K562 (cell line): ENCODE data around the gene HBQ1. TPM values are rescaled to one million over a fixed set of nuclear protein-coding genes. Genes with fewer than 3 reads are reported as not detected.

Source experiments
- ATAC-seq: fragments of 200-7000 bp; cut with Tn5 transposase; 3 replicates; pipeline ENCODE4 v1.9.1; 2020; ENCODE audit warnings: moderate library complexity
- BruUV-seq: library from RNA; stranded (reverse); fragments of 400-500 nt; replicated peaks from 2 replicates; lab custom pipeline; 2021; lab: Mats Ljungman, UMichigan
- CTCF ChIA-PET: fragments of 300-600 bp; formaldehyde crosslinking; extraction: SDS; loops from one replicate; lab custom pipeline; 2021; ENCODE audit warnings: low intra/inter-chr PET ratio; lab: Yijun Ruan, JAX
- POLR2A ChIA-PET: fragments of 300-600, 350-650 bp; sonication (Branson Sonifier 250); formaldehyde crosslinking; extraction: SDS; loops from one replicate; lab custom pipeline; 2021; ENCODE audit warnings: antibody characterized with exemption, inconsistent platforms; lab: Yijun Ruan, JAX
- DNase-seq, 4 experiments: peaks; one replicate each; pipeline versions ENCODE4 v3.0.0 to v3.0.0-alpha.2; 2011 to 2018; ENCODE audit warnings: low spot score in 3 of 4, mixed read lengths in 3 of 4; ENCODE audit errors: extremely low read depth in 1 of 4
- FAIRE-seq: peaks from 2 replicates; lab custom pipeline; 2011; peaks lifted over from hg19 to GRCh38; lab: Jason Lieb, UNC
- H2AFZ ChIP-seq: 2 replicates; pipeline ENCODE4 v1.6.0; 2011; ENCODE audit warnings: low read depth, low read length, control low read depth, inconsistent platforms
- H3K27ac ChIP-seq: fragments of 200-600 bp; 3 replicates; pipeline ENCODE4 v1.8.0; 2011; ENCODE audit warnings: low read depth, mild to moderate bottlenecking, control low read depth, inconsistent platforms, low read length, moderate library complexity, mixed read lengths; ENCODE audit errors: extremely low read depth
- H3K27me3 ChIP-seq, 2 experiments: fragments of 300-600 bp in 1 of 2; 2 replicates in 1 of 2; 3 replicates in 1 of 2; pipeline versions ENCODE4 v1.6.0 to v1.8.0; 2011; ENCODE audit warnings: inconsistent platforms in 2 of 2, low read length in 2 of 2, mild to moderate bottlenecking in 1 of 2, mixed read lengths in 1 of 2, moderate library complexity in 1 of 2; ENCODE audit not compliant: control insufficient read depth in 2 of 2, insufficient read depth in 2 of 2
- H3K36me3 ChIP-seq: fragments of 300-600 bp; 3 replicates; pipeline ENCODE4 v1.8.0; 2011; ENCODE audit warnings: mild to moderate bottlenecking, low read length, inconsistent platforms; ENCODE audit not compliant: control insufficient read depth, insufficient read depth
- H3K4me1 ChIP-seq, 2 experiments: fragments of 200-600 bp in 1 of 2; replicated peaks in 1 of 2; 2 replicates in 1 of 2; 3 replicates in 1 of 2; pipeline versions ENCODE4 v1.5.1 to v1.8.0; 2011; ENCODE audit warnings: inconsistent platforms in 2 of 2, low read length in 2 of 2, mild to moderate bottlenecking in 1 of 2, mixed read lengths in 1 of 2, moderate library complexity in 1 of 2; ENCODE audit not compliant: control insufficient read depth in 2 of 2, insufficient read depth in 2 of 2
- H3K4me2 ChIP-seq: 2 replicates; pipeline ENCODE4 v1.6.1; 2011; ENCODE audit warnings: low read length, control low read depth, inconsistent platforms, mixed read lengths; ENCODE audit not compliant: insufficient read depth
- H3K4me3 ChIP-seq: fragments of 200-600 bp; sonication (generic), shearing (Covaris generic); 2 replicates; pipeline ENCODE4 v1.5.1; 2016; ENCODE audit warnings: control low read depth, inconsistent platforms
- H3K79me2 ChIP-seq: fragments of 200-600 bp; 3 replicates; pipeline ENCODE4 v1.8.0; 2011; ENCODE audit warnings: low read length, inconsistent platforms; ENCODE audit not compliant: control insufficient read depth, insufficient read depth
- H3K9ac ChIP-seq, 2 experiments: 2 replicates each; pipeline versions ENCODE4 v1.6.0 to v1.6.1; 2011; ENCODE audit warnings: low read depth in 2 of 2, low read length in 2 of 2, control low read depth in 1 of 2, inconsistent platforms in 1 of 2, mild to moderate bottlenecking in 1 of 2, mixed read lengths in 1 of 2; ENCODE audit not compliant: insufficient read depth in 1 of 2
- H3K9me1 ChIP-seq: one replicate; pipeline ENCODE4 v1.6.0; 2011; ENCODE audit warnings: inconsistent platforms, mild to moderate bottlenecking, low read length, moderate library complexity; ENCODE audit not compliant: control insufficient read depth, insufficient read depth
- H3K9me3 ChIP-seq: replicated peaks from 2 replicates; pipeline ENCODE4 v1.5.1; 2011; ENCODE audit warnings: low read depth, low read length, inconsistent platforms; ENCODE audit not compliant: control insufficient read depth, insufficient read depth
- H4K20me1 ChIP-seq: replicated peaks from 2 replicates; pipeline ENCODE4 v1.6.1; 2011; ENCODE audit warnings: low read length, inconsistent platforms, mixed read lengths; ENCODE audit not compliant: control insufficient read depth, insufficient read depth
- BHLHE40 ChIP-seq: IDR thresholded peaks from 2 replicates; pipeline ENCODE4 v1.6.1; 2011; ENCODE audit warnings: low read length, improper control_type of control experiment
- CEBPG ChIP-seq, 3 experiments: fragments of 200-800 bp in 1 of 3; sonication (Bioruptor generic) in 1 of 3; sonication (generic) in 1 of 3; formaldehyde crosslinking in 1 of 3; IDR thresholded peaks in 2 of 3; conservative IDR thresholded peaks in 1 of 3; 2 replicates each; pipeline versions ENCODE4 v1.6.1 to v1.8.0; 2016 to 2022; ENCODE audit warnings: missing compliant biosample characterization in 2 of 3, missing genetic modification characterization in 2 of 3, mild to moderate bottlenecking in 1 of 3, missing genetic modification reagents in 1 of 3
- CHD4 ChIP-seq: fragments of 200-600 bp; sonication (generic); IDR thresholded peaks from 3 replicates; pipeline ENCODE4 v1.6.1; 2012; ENCODE audit warnings: low read depth, mild to moderate bottlenecking, mixed read lengths, low read length, inconsistent platforms; ENCODE audit not compliant: insufficient read depth, insufficient replicate concordance, poor library complexity, severe bottlenecking
- FOSL1 ChIP-seq: fragments of 200-800 bp; sonication (Bioruptor generic); conservative IDR thresholded peaks from 2 replicates; pipeline ENCODE4 v1.6.1; 2016; ENCODE audit warnings: missing genetic modification characterization, missing compliant biosample characterization
- MYC ChIP-seq, 2 experiments: fragments of 250-450 bp in 1 of 2; sonication (Bioruptor Pico) in 1 of 2; IDR thresholded peaks; 2 replicates each; pipeline versions ENCODE4 v1.5.1 to v1.6.1; 2012 to 2021; ENCODE audit warnings: low read depth in 2 of 2, borderline replicate concordance in 1 of 2, improper control_type of control experiment in 1 of 2, low read length in 1 of 2, mild to moderate bottlenecking in 1 of 2, moderate library complexity in 1 of 2
- NCOA6 ChIP-seq: fragments of 450-650 bp; IDR thresholded peaks from 2 replicates; pipeline ENCODE4 v1.6.1; 2017; ENCODE audit warnings: mild to moderate bottlenecking
- NFIX ChIP-seq: fragments of 250-450 bp; sonication (Bioruptor Pico); IDR thresholded peaks from 2 replicates; pipeline ENCODE4 v1.4.0; 2020; ENCODE audit warnings: low read depth, mild to moderate bottlenecking, moderate library complexity
- NR2C2 ChIP-seq, 2 experiments: fragments of 200-800 bp in 1 of 2; sonication (Bioruptor generic) in 1 of 2; sonication (generic) in 1 of 2; formaldehyde crosslinking in 1 of 2; IDR thresholded peaks; 2 replicates each; pipeline versions ENCODE4 v1.6.1 to v1.8.0; 2016 to 2022; ENCODE audit warnings: mild to moderate bottlenecking in 1 of 2, missing compliant biosample characterization in 1 of 2, missing genetic modification characterization in 1 of 2, missing genetic modification reagents in 1 of 2
- POLR2B ChIP-seq: fragments of 450-650 bp; IDR thresholded peaks from 2 replicates; pipeline ENCODE4 v1.6.1; 2018; ENCODE audit warnings: low read depth; ENCODE audit not compliant: partially characterized antibody
- SMAD4 ChIP-seq: fragments of 250-450 bp; sonication (Bioruptor Pico); conservative IDR thresholded peaks from 2 replicates; pipeline ENCODE4 v1.8.0; 2021; ENCODE audit warnings: inconsistent platforms, mild to moderate bottlenecking, moderate library complexity
- SP1 ChIP-seq: sonication (generic); formaldehyde crosslinking; IDR thresholded peaks from 2 replicates; pipeline ENCODE4 v1.8.1; 2022; ENCODE audit warnings: mild to moderate bottlenecking, missing genetic modification reagents
- SREBF1 ChIP-seq: fragments of 150-350 bp; IDR thresholded peaks from 2 replicates; pipeline ENCODE4 v1.6.1; 2014; ENCODE audit warnings: antibody characterized with exemption, low read depth, low read length, borderline replicate concordance
- ZC3H11A ChIP-seq: IDR thresholded peaks from 2 replicates; pipeline ENCODE4 v1.6.1; 2012; ENCODE audit warnings: low read depth, low read length, improper control_type of control experiment
- ZNF197 ChIP-seq: fragments of 200-800 bp; sonication (Bioruptor generic); IDR thresholded peaks from 2 replicates; pipeline ENCODE4 v1.6.1; 2016; ENCODE audit warnings: low read depth, missing genetic modification characterization, missing compliant biosample characterization
- ZNF354B ChIP-seq: fragments of 250-450 bp; sonication (Bioruptor Pico); IDR thresholded peaks from 2 replicates; pipeline ENCODE4 v1.4.0; 2020
- ZNF696 ChIP-seq: fragments of 250-450 bp; sonication (Bioruptor Pico); conservative IDR thresholded peaks from 2 replicates; pipeline ENCODE4 v1.4.0; 2020; ENCODE audit warnings: mild to moderate bottlenecking, moderate library complexity
- WGBS: fragments of 100-300 bp; shearing (Covaris generic); methylation state at CpG from one replicate; pipeline ENCODE4 v1.1.6; 2016; ENCODE audit warnings: low coverage, mixed read lengths; ENCODE audit not compliant: insufficient coverage; ENCODE audit errors: missing lambda C conversion rate; 5-methylcytosine and 5-hydroxymethylcytosine counted together
- in situ Hi-C: fragments of 300-500 bp; cut with MboI; formaldehyde crosslinking; loops from 4 replicates; pipeline ENCODE4 v1.15.0; 2018; ENCODE audit warnings: inconsistent platforms, mixed read lengths
- intact Hi-C: fragments of 100-400 bp; cut with micrococcal nuclease; formaldehyde crosslinking; loops from 2 replicates; pipeline ENCODE4 v1.14.2; 2022
- polyA plus RNA-seq, 8 experiments: library from polyadenylated mRNA; depleted of rRNA in 4 of 8; stranded (reverse) in 5 of 8; unstranded in 3 of 8; fragments of >200 nt; fragmentation: Nextera tagmentation in 2 of 8; fragmentation: Illumina TruSeq in 1 of 8; extraction: Ambion mirVana in 2 of 8; extraction: Trizol in 1 of 8; gene quantifications; 2 replicates each; pipeline versions ENCODE4 v1.2.1 to v1.2.3, GENCODE V29; 2011 to 2014; ENCODE audit warnings: inconsistent platforms in 1 of 8, missing spikeins in 1 of 8
- total RNA-seq, 7 experiments: library from RNA; depleted of rRNA in 6 of 7; stranded (reverse); fragments of >200 nt in 6 of 7; fragmentation: Illumina TruSeq in 2 of 7; extraction: Trizol in 2 of 7; gene quantifications; 2 replicates each; pipeline versions ENCODE4 v1.2.1 to v1.2.3, GENCODE V29; 2011 to 2021; ENCODE audit warnings: low replicate concordance in 1 of 7
- TF ChIP-seq, protein P1 (sequence below): IDR thresholded peaks from 3 replicates; pipeline ENCODE4 v1.6.1; 2011; ENCODE audit warnings: borderline replicate concordance, mild to moderate bottlenecking, moderate library complexity; ENCODE audit not compliant: insufficient read length; ENCODE audit errors: extremely low read depth
- TF ChIP-seq, protein P2 (sequence below): sonication (generic); formaldehyde crosslinking; IDR thresholded peaks from 2 replicates; pipeline ENCODE4 v1.9.0; 2022; ENCODE audit warnings: mild to moderate bottlenecking, missing genetic modification reagents

The HBQ1 gene
- total and polyA plus RNA-seq, 9 of the 15 experiments (the other 6 are each of a cell fraction or from before 2014, with no cell fraction given), result 2.3 to 190 (median 19.8) TPM

DNA sequence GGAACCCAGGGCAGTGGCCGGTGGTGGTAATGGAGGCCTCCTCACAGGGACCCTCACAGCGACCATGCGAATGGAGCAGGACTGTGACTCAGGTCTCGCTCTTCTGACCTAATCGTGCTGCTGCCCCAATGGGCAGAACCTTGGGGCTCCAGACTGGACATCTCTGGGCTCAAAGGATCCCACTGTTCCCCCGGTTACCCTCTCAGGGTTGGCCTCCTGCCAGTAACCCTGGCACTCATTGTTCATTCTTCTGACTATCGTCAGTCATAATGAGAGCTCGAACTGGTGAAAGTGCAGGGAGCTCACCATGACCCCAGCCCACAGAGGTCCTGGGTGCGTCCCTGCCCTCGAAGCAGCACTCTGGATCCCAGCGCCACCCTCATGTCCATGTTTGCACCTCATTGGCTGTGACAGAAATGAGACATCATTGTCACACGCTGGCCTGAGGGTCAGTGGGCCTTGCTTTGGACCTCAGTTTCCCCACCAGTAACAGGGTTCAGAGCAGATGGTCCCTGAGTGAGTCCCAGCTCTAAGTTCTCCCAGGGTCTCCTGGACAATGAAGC, 37.8 kb upstream of the HBQ1 start:
- H2AFZ ChIP-seq, result peak overlapping the region; percentile 52
- H3K4me1 ChIP-seq, result peaks cover 37 to 57% of the 10 kb centered on the region in 2 experiments
- WGBS, result 18% methylated on average over 11 of the region's 12 CpGs
- H4K20me1 ChIP-seq, result no peaks in the 10 kb centered on the region
- DNase-seq (peak in 1 of 4 experiments; percentile 56), FAIRE-seq (peak; percentile 37), ATAC-seq (no peak)
- CTCF ChIA-PET, result no interaction called here
- H3K27me3 ChIP-seq, result no peaks in the 10 kb centered on the region
- H3K27ac ChIP-seq, result peak overlapping the region; percentile 81
- no peaks in the 10 kb centered on the region for H3K9me3 ChIP-seq
- H3K79me2 ChIP-seq, result peaks cover 10% of the 10 kb centered on the region
- H3K9ac ChIP-seq, result peak overlapping the region; percentile 56 to 86
- POLR2A ChIA-PET, result interaction anchor here (1.2 to 1.6 kb wide), 3 partner anchors 9 to 85 kb away, joined by 3 to 4 read pairs (median 4); no protein-coding TSS in a partner anchor
- no peaks in the 10 kb centered on the region for H3K9me1 ChIP-seq
- no peak overlapping the region for H3K4me3 ChIP-seq
- in situ Hi-C loops, result no loop called here
- no TSS peak for BruUV-seq
- intact Hi-C loops, result loop anchor here (2.0 kb wide), 1 partner anchor 36 kb away; no protein-coding TSS in a partner anchor
- H3K36me3 ChIP-seq, result no peaks in the 10 kb centered on the region
- H3K4me2 ChIP-seq, result peak overlapping the region; percentile 71
- TF ChIP-seq CHD4 (no peak), SREBF1 (no peak), ZNF696 (CRISPR knock-in tag) (no peak), ZNF354B (CRISPR knock-in tag) (no peak), ZC3H11A (no peak), FOSL1 (0 out of 2 replicates have a peak, but pooled peaks have one; percentile 3), BHLHE40 (no peak), POLR2B (no peak), SP1 (CRISPR knock-in tag) (no peak), SMAD4 (CRISPR knock-in tag) (peak; percentile 25; the same call in 1 of the 2 replicates), NFIX (CRISPR knock-in tag) (0 out of 2 replicates have a peak, but pooled peaks have one; percentile 30), CEBPG (CRISPR knock-in tag; IDR thresholded peaks at IDR 0.05) (0 out of 2 replicates have a peak, but pooled peaks have one; percentile 22), CEBPG (tag; conservative IDR thresholded peaks at IDR 0.05 in 1 of 2, IDR thresholded peaks at IDR 0.05 in 1 of 2) (no peak), ZNF197 (CRISPR knock-in tag) (peak; percentile 12; the same call in 1 of the 2 replicates), NR2C2 (CRISPR knock-in tag; IDR thresholded peaks at IDR 0.05) (no peak), NR2C2 (tag; IDR thresholded peaks at IDR 0.05) (peak; percentile 35; the same call in 1 of the 2 replicates), MYC (IDR thresholded peaks at IDR 0.05; ENCODE audit: low read depth, low read length) (no peak), MYC (CRISPR knock-in tag; IDR thresholded peaks at IDR 0.05; ENCODE audit: borderline replicate concordance, low read depth) (no peak), NCOA6 (no peak)
- TF ChIP-seq, protein P1, sequence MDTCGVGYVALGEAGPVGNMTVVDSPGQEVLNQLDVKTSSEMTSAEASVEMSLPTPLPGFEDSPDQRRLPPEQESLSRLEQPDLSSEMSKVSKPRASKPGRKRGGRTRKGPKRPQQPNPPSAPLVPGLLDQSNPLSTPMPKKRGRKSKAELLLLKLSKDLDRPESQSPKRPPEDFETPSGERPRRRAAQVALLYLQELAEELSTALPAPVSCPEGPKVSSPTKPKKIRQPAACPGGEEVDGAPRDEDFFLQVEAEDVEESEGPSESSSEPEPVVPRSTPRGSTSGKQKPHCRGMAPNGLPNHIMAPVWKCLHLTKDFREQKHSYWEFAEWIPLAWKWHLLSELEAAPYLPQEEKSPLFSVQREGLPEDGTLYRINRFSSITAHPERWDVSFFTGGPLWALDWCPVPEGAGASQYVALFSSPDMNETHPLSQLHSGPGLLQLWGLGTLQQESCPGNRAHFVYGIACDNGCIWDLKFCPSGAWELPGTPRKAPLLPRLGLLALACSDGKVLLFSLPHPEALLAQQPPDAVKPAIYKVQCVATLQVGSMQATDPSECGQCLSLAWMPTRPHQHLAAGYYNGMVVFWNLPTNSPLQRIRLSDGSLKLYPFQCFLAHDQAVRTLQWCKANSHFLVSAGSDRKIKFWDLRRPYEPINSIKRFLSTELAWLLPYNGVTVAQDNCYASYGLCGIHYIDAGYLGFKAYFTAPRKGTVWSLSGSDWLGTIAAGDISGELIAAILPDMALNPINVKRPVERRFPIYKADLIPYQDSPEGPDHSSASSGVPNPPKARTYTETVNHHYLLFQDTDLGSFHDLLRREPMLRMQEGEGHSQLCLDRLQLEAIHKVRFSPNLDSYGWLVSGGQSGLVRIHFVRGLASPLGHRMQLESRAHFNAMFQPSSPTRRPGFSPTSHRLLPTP, result no peak
- TF ChIP-seq, protein P2, sequence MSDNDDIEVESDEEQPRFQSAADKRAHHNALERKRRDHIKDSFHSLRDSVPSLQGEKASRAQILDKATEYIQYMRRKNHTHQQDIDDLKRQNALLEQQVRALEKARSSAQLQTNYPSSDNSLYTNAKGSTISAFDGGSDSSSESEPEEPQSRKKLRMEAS (CRISPR knock-in tag), result peak; percentile 24; the same call in 1 of the 2 replicates
